GM06990 (cell line): ENCODE data around the gene SMOC2.

ENCODE experiments used
- DNase-seq: peaks from one replicate; pipeline ENCODE4 v3.0.0-alpha.2; 2011; ENCODE audit not compliant: insufficient read length; ENCODE audit errors: extremely low read depth
- H3K27me3 ChIP-seq: replicated peaks from 2 replicates; pipeline ENCODE4 v1.6.0; 2011; ENCODE audit warnings: low read length; ENCODE audit not compliant: control insufficient read depth, insufficient read depth
- H3K36me3 ChIP-seq: 2 replicates; pipeline ENCODE4 v1.5.1; 2011; ENCODE audit warnings: low read length; ENCODE audit not compliant: control insufficient read depth, insufficient read depth
- H3K4me3 ChIP-seq: replicated peaks from 2 replicates; pipeline ENCODE4 v1.5.1; 2011; ENCODE audit warnings: low read depth, mild to moderate bottlenecking, control low read depth, low read length
- CTCF ChIP-seq: IDR thresholded peaks from 2 replicates; pipeline ENCODE4 v1.5.1; 2011; ENCODE audit warnings: low read length, control low read depth, mild to moderate bottlenecking, inconsistent platforms; ENCODE audit not compliant: insufficient read depth, poor library complexity, severe bottlenecking

SMOC2 gene

GRCh38 chr6:168440520-168441433 lies at the start of gene SMOC2:
Gene SMOC2 (plus strand): TSS chr6:168441184. CDS start chr6:168441371, 187 bp downstream.
- DNase-seq = no peak
- H3K36me3 ChIP-seq = no peaks in the 10 kb centered on the region
- no peaks in the 10 kb centered on the region for H3K27me3 ChIP-seq
- no peak for TF ChIP-seq CTCF
- H3K4me3 ChIP-seq = no peak within 1 kb of the TSS

GRCh38 chr6:168393126-168393870 lies 47.7 kb upstream of the SMOC2 start:
- DNase-seq = no peak
- Histone ChIP-seq H3K27me3 (no peaks in the 10 kb centered on the region), H3K4me3 (no peak overlapping the region), H3K36me3 (no peaks in the 10 kb centered on the region)
- no peak for TF ChIP-seq CTCF

- TF ChIP-seq CTCF = no peak
- H3K4me3 ChIP-seq = no peak overlapping the region
- no peaks in the 10 kb centered on the region for H3K27me3 ChIP-seq
Observed at GRCh38 chr6:168394606-168395005, 46.4 kb upstream of the SMOC2 start.

GRCh38 chr6:168395983-168396382 lies 45.0 kb upstream of the SMOC2 start:
- TF ChIP-seq CTCF = no peak
- Histone ChIP-seq H3K27me3 (no peaks in the 10 kb centered on the region), H3K4me3 (no peak overlapping the region), H3K36me3 (no peaks in the 10 kb centered on the region)
- no peak for DNase-seq

More at GRCh38 chr6:168394606-168395005, 46.4 kb upstream of the SMOC2 start:
- no peak for DNase-seq
- H3K36me3 ChIP-seq = no peaks in the 10 kb centered on the region

- Histone ChIP-seq H3K4me3 (no peak overlapping the region), H3K36me3 (no peaks in the 10 kb centered on the region), H3K27me3 (no peaks in the 10 kb centered on the region)
- no peak for DNase-seq
- no peak for TF ChIP-seq CTCF
Observed at GRCh38 chr6:168396561-168396960, 44.4 kb upstream of the SMOC2 start.
